BLaER1 treated with 17β-estradiol and CSF1 and Interleukin-3, amounts not matched to agents 10 nM and 100 nM (cell line): ENCODE data around the gene PODNL1.

Experiments
- H3K27ac ChIP-seq, 11 experiments: shearing (Covaris generic); formaldehyde crosslinking; 2 replicates each; pipeline ENCODE4 v1.8.1; 2022
- H3K27me3 ChIP-seq, 11 experiments: shearing (Covaris generic); formaldehyde crosslinking; 2 replicates each; pipeline ENCODE4 v1.8.1; 2022
- H3K36me3 ChIP-seq, 11 experiments: shearing (Covaris generic); formaldehyde crosslinking; 2 replicates each; pipeline ENCODE4 v1.8.1; 2022
- H3K4me1 ChIP-seq, 10 experiments: shearing (Covaris generic); formaldehyde crosslinking; 2 replicates each; pipeline ENCODE4 v1.8.1; 2022
- H3K4me2 ChIP-seq, 11 experiments: shearing (Covaris generic); formaldehyde crosslinking; 2 replicates each; pipeline ENCODE4 v1.8.1; 2022
- H3K4me3 ChIP-seq, 10 experiments: shearing (Covaris generic); formaldehyde crosslinking; 2 replicates each; pipeline ENCODE4 v1.8.1; 2022
- H3K9ac ChIP-seq, 11 experiments: shearing (Covaris generic); formaldehyde crosslinking; 2 replicates each; pipeline ENCODE4 v1.8.1; 2022
- H3K9me3 ChIP-seq, 11 experiments: shearing (Covaris generic); formaldehyde crosslinking; replicated peaks in 1 of 11; 2 replicates each; pipeline ENCODE4 v1.8.1; 2022
- H4K20me1 ChIP-seq, 11 experiments: shearing (Covaris generic); formaldehyde crosslinking; 2 replicates each; pipeline ENCODE4 v1.8.1; 2022
- Cebpa-rat ChIP-seq, 11 experiments: shearing (Covaris generic); IDR thresholded peaks; 2 replicates each; pipeline ENCODE4 v1.8.1; 2022

Gene PODNL1

GRCh38 chr19:13905634-13906520 lies 32.3 kb downstream of the PODNL1 start, which contains the start of the genes BRME1 and CC2D1A:
Gene BRME1, minus strand, starts transcription at chr19:13906117. Its CDS starts 1,225 bp downstream, at chr19:13904892.
Gene CC2D1A, plus strand, starts transcription at chr19:13906201. Its CDS starts 241 bp downstream, at chr19:13906442.
- H3K4me2 ChIP-seq = peak within 1 kb of the TSS; percentile 69 to 96 (median 91)
- H3K27ac ChIP-seq = peak within 1 kb of the TSS; percentile 63 to 85 (median 79); a peak in 21 of 22 replicates

GRCh38 chr19:13902993-13903555 lies 35.1 kb downstream of the PODNL1 start:
- Histone ChIP-seq H3K27me3 (no peaks in the 10 kb centered on the region), H3K4me1 (peaks cover 15 to 35% (median 30%) of the 10 kb centered on the region in 10 experiments), H3K4me2 (no peak overlapping the region), H3K4me3 (no peak overlapping the region), H3K27ac (no peak overlapping the region), H3K36me3 (no peaks in the 10 kb centered on the region; a peak in 1 of 22 replicates), H3K9ac (no peak overlapping the region), H3K9me3 (no peaks in the 10 kb centered on the region), H4K20me1 (no peaks in the 10 kb centered on the region)
- TF ChIP-seq Cebpa-rat (IDR thresholded peaks at IDR 0.05) = no peak

More at GRCh38 chr19:13905634-13906520, 32.3 kb downstream of the PODNL1 start, which contains the start of the genes BRME1 and CC2D1A:
- Histone ChIP-seq H3K4me1 (peaks cover 23 to 58% (median 46%) of the 10 kb centered on the region in 10 experiments), H3K9ac (peak within 1 kb of the TSS; percentile 79 to 89 (median 87)), H3K9me3 (no peaks in the 10 kb centered on the region), H4K20me1 (no peaks in the 10 kb centered on the region; a peak in 1 of 22 replicates), H3K36me3 (peaks cover 15 to 17% (median 16%) of the 10 kb centered on the region in 11 experiments), H3K4me3 (peak within 1 kb of the TSS; percentile 70 to 88 (median 84)), H3K27me3 (no peaks in the 10 kb centered on the region)
- no peak for TF ChIP-seq Cebpa-rat (IDR thresholded peaks at IDR 0.05)

GRCh38 chr19:13899912-13900584 lies 38.2 kb downstream of the PODNL1 start:
- Histone ChIP-seq H3K4me3 (no peak overlapping the region), H3K27me3 (no peaks in the 10 kb centered on the region), H3K4me1 (peaks cover 0 to 14% (median 6%) of the 10 kb centered on the region in 10 experiments; a peak in 8 of 20 replicates), H3K9me3 (no peaks in the 10 kb centered on the region), H3K4me2 (no peak overlapping the region), H4K20me1 (no peaks in the 10 kb centered on the region), H3K36me3 (no peaks in the 10 kb centered on the region), H3K27ac (no peak overlapping the region), H3K9ac (no peak overlapping the region)
- no peak for TF ChIP-seq Cebpa-rat (IDR thresholded peaks at IDR 0.05)

- Histone ChIP-seq H3K4me3 (no peak overlapping the region), H3K27ac (no peak overlapping the region), H3K4me1 (peaks cover 0 to 14% (median 5%) of the 10 kb centered on the region in 10 experiments; a peak in 7 of 20 replicates), H3K4me2 (no peak overlapping the region), H3K9ac (no peak overlapping the region), H3K27me3 (no peaks in the 10 kb centered on the region), H4K20me1 (no peaks in the 10 kb centered on the region), H3K36me3 (no peaks in the 10 kb centered on the region), H3K9me3 (no peaks in the 10 kb centered on the region)
- no peak for TF ChIP-seq Cebpa-rat (IDR thresholded peaks at IDR 0.05)
Measured at GRCh38 chr19:13899393-13899792, 38.8 kb downstream of the PODNL1 start.

- Histone ChIP-seq H3K27me3 (no peaks in the 10 kb centered on the region), H3K9me3 (no peaks in the 10 kb centered on the region), H3K4me3 (no peak overlapping the region), H3K27ac (no peak overlapping the region), H3K4me2 (no peak overlapping the region), H3K9ac (no peak overlapping the region), H3K36me3 (no peaks in the 10 kb centered on the region), H3K4me1 (peaks cover 0 to 8% (median 0%) of the 10 kb centered on the region in 10 experiments; a peak in 1 of 20 replicates), H4K20me1 (no peaks in the 10 kb centered on the region)
- no peak for TF ChIP-seq Cebpa-rat (IDR thresholded peaks at IDR 0.05)
Measured at GRCh38 chr19:13896227-13896626, 42.0 kb downstream of the PODNL1 start.

GRCh38 chr19:13894552-13894951 lies 43.7 kb downstream of the PODNL1 start:
- Histone ChIP-seq H3K4me2 (no peak overlapping the region), H3K27ac (no peak overlapping the region)

GRCh38 chr19:13892870-13893269 lies 45.3 kb downstream of the PODNL1 start:
- Histone ChIP-seq H3K4me2 (no peak overlapping the region), H3K36me3 (no peaks in the 10 kb centered on the region; a peak in 1 of 22 replicates)

More at GRCh38 chr19:13894552-13894951, 43.7 kb downstream of the PODNL1 start:
- no peaks in the 10 kb centered on the region for H4K20me1 ChIP-seq
- H3K9ac ChIP-seq = no peak overlapping the region
- 0 out of 20 replicates have a peak, but pooled peaks cover 0 to under 1% (median 0%) of the 10 kb centered on the region in 10 experiments for H3K4me1 ChIP-seq
- no peaks in the 10 kb centered on the region for H3K27me3 ChIP-seq
- no peak for TF ChIP-seq Cebpa-rat (IDR thresholded peaks at IDR 0.05)
- H3K36me3 ChIP-seq = no peaks in the 10 kb centered on the region; a peak in 1 of 22 replicates
- H3K4me3 ChIP-seq = no peak overlapping the region
- H3K9me3 ChIP-seq = no peaks in the 10 kb centered on the region

GRCh38 chr19:13890136-13890535 lies 48.1 kb downstream of the PODNL1 start:
- no peaks in the 10 kb centered on the region for H3K27me3 ChIP-seq
- H3K4me3 ChIP-seq = no peak overlapping the region
- no peaks in the 10 kb centered on the region; a peak in 1 of 22 replicates for H3K36me3 ChIP-seq
- H3K9ac ChIP-seq = no peak overlapping the region
- TF ChIP-seq Cebpa-rat (IDR thresholded peaks at IDR 0.05) = no peak
- no peak overlapping the region for H3K27ac ChIP-seq
- H4K20me1 ChIP-seq = no peaks in the 10 kb centered on the region; a peak in 1 of 22 replicates
- H3K4me2 ChIP-seq = no peak overlapping the region
- H3K9me3 ChIP-seq = no peaks in the 10 kb centered on the region
- peaks cover 5 to 29% (median 15%) of the 10 kb centered on the region in 10 experiments; a peak in 17 of 20 replicates for H3K4me1 ChIP-seq

More at GRCh38 chr19:13892870-13893269, 45.3 kb downstream of the PODNL1 start:
- TF ChIP-seq Cebpa-rat (IDR thresholded peaks at IDR 0.05) = no peak
- Histone ChIP-seq H3K27ac (no peak overlapping the region), H4K20me1 (no peaks in the 10 kb centered on the region), H3K9ac (no peak overlapping the region), H3K4me3 (no peak overlapping the region), H3K4me1 (peaks cover 0 to 14% (median 10%) of the 10 kb centered on the region in 10 experiments; a peak in 16 of 20 replicates), H3K27me3 (no peaks in the 10 kb centered on the region), H3K9me3 (no peaks in the 10 kb centered on the region)
